SK-N-SH treated with all-trans-retinoic acid at 6 μM for 48 hours (cell line): ENCODE results near the gene MARCHF5.

Experiments used
- ATAC-seq: fragments of 200-7000 bp; cut with Tn5 transposase; 3 replicates; pipeline ENCODE4 v1.9.1; 2020; ENCODE audit warnings: mild to moderate bottlenecking, moderate library complexity
- ARNTL ChIP-seq: fragments of 450-650 bp; formaldehyde crosslinking; IDR thresholded peaks from 2 replicates; pipeline ENCODE4 v1.5.0; 2020; ENCODE audit warnings: low read depth, mild to moderate bottlenecking, moderate library complexity, borderline replicate concordance
- CREB5 ChIP-seq: fragments of 250-450 bp; sonication (Bioruptor Pico); IDR thresholded peaks from 2 replicates; pipeline ENCODE4 v1.5.1; 2020; ENCODE audit warnings: low read depth, mild to moderate bottlenecking, moderate library complexity
- CSDC2 ChIP-seq: fragments of 250-450 bp; sonication (Bioruptor Pico); IDR thresholded peaks from 2 replicates; pipeline ENCODE4 v1.5.0; 2020; ENCODE audit warnings: mild to moderate bottlenecking, moderate library complexity
- CSRNP3 ChIP-seq: fragments of 250-450 bp; sonication (Bioruptor Pico); IDR thresholded peaks from 2 replicates; pipeline ENCODE4 v1.5.1; 2021; ENCODE audit warnings: mild to moderate bottlenecking, moderate library complexity
- ISL1 ChIP-seq: fragments of 250-450 bp; sonication (Bioruptor Pico); IDR thresholded peaks from 2 replicates; pipeline ENCODE4 v2.1.2; 2022; ENCODE audit warnings: mild to moderate bottlenecking, moderate library complexity
- OSR1 ChIP-seq: fragments of 250-450 bp; sonication (Bioruptor Pico); IDR thresholded peaks from 2 replicates; pipeline ENCODE4 v1.8.0; 2022; ENCODE audit warnings: moderate library complexity, mild to moderate bottlenecking, inconsistent platforms
- PATZ1 ChIP-seq: fragments of 250-450 bp; sonication (Bioruptor Pico); IDR thresholded peaks from 2 replicates; pipeline ENCODE4 v1.8.0; 2020; ENCODE audit warnings: mild to moderate bottlenecking, moderate library complexity, borderline replicate concordance
- POU6F1 ChIP-seq: fragments of 250-450 bp; sonication (Bioruptor Pico); IDR thresholded peaks from 2 replicates; pipeline ENCODE4 v1.8.0; 2021; ENCODE audit warnings: low read depth, mild to moderate bottlenecking, moderate library complexity, borderline replicate concordance
- PPARA ChIP-seq: fragments of 250-450 bp; sonication (Bioruptor Pico); IDR thresholded peaks from 2 replicates; pipeline ENCODE4 v1.5.0; 2020; ENCODE audit warnings: mild to moderate bottlenecking, borderline replicate concordance
- RARB ChIP-seq: fragments of 250-450 bp; sonication (Bioruptor Pico); IDR thresholded peaks from 2 replicates; pipeline ENCODE4 v1.8.0; 2021; ENCODE audit warnings: mild to moderate bottlenecking, moderate library complexity
- SNAI2 ChIP-seq: fragments of 250-450 bp; sonication (Bioruptor Pico); IDR thresholded peaks from 2 replicates; pipeline ENCODE4 v1.5.0; 2020; ENCODE audit warnings: mild to moderate bottlenecking, moderate library complexity
- TCF4 ChIP-seq: fragments of 250-450 bp; sonication (Bioruptor Pico); IDR thresholded peaks from 2 replicates; pipeline ENCODE4 v1.8.0; 2021; ENCODE audit warnings: mild to moderate bottlenecking, moderate library complexity, borderline replicate concordance
- TOX ChIP-seq: fragments of 250-450 bp; sonication (Bioruptor Pico); IDR thresholded peaks from 2 replicates; pipeline ENCODE4 v1.8.0; 2021; ENCODE audit warnings: mild to moderate bottlenecking, moderate library complexity, borderline replicate concordance
- ZC3H10 ChIP-seq: fragments of 250-450 bp; sonication (Bioruptor Pico); IDR thresholded peaks from 2 replicates; pipeline ENCODE4 v1.5.1; 2021; ENCODE audit warnings: mild to moderate bottlenecking, moderate library complexity
- ZFP3 ChIP-seq: fragments of 250-450 bp; sonication (Bioruptor Pico); IDR thresholded peaks from 2 replicates; pipeline ENCODE4 v1.5.0; 2020; ENCODE audit warnings: mild to moderate bottlenecking, moderate library complexity
- ZNF565 ChIP-seq: fragments of 450-650 bp; formaldehyde crosslinking; conservative IDR thresholded peaks from 2 replicates; pipeline ENCODE4 v1.5.0; 2020; ENCODE audit warnings: low read depth, mild to moderate bottlenecking, moderate library complexity
- ZNF70 ChIP-seq: fragments of 450-650 bp; formaldehyde crosslinking; IDR thresholded peaks from 2 replicates; pipeline ENCODE4 v1.5.0; 2020; ENCODE audit warnings: mild to moderate bottlenecking, moderate library complexity
- ZNF8 ChIP-seq: fragments of 450-650 bp; formaldehyde crosslinking; IDR thresholded peaks from 2 replicates; pipeline ENCODE4 v1.5.0; 2020; ENCODE audit warnings: mild to moderate bottlenecking, moderate library complexity

MARCHF5 gene

GRCh38 chr10:92278996-92279696, 11.8 kb upstream of the MARCHF5 start:
- no peak for TF ChIP-seq OSR1
- TF ChIP-seq CSRNP3 (CRISPR knock-in tag) = no peak
- TF ChIP-seq ZNF70 (CRISPR knock-in tag) = no peak
- no peak for TF ChIP-seq CSDC2 (CRISPR knock-in tag)
- TF ChIP-seq CREB5 (CRISPR knock-in tag) = no peak
- TF ChIP-seq PATZ1 (CRISPR knock-in tag) = no peak
- TF ChIP-seq ZNF565 (CRISPR knock-in tag) = no peak
- TF ChIP-seq ZFP3 = no peak
- TF ChIP-seq TOX (CRISPR knock-in tag) = no peak
- ATAC-seq = no peak

GRCh38 chr10:92284112-92284704, 6.8 kb upstream of the MARCHF5 start:
- ATAC-seq = no peak

GRCh38 chr10:92290076-92290836, 711 bp upstream of the MARCHF5 start:
- TF ChIP-seq OSR1 (no peak), SNAI2 (CRISPR knock-in tag) (no peak), TCF4 (no peak), ZC3H10 (no peak), PATZ1 (CRISPR knock-in tag) (peak; percentile 73; the same call in 1 of the 2 replicates)
- peak; percentile 54 for ATAC-seq

More at GRCh38 chr10:92284112-92284704, 6.8 kb upstream of the MARCHF5 start:
- TF ChIP-seq CSRNP3 (CRISPR knock-in tag) (no peak), ISL1 (CRISPR knock-in tag) (no peak)

- ATAC-seq = no peak
- TF ChIP-seq ZC3H10 = no peak
- no peak for TF ChIP-seq ZFP3
- no peak for TF ChIP-seq SNAI2 (CRISPR knock-in tag)
- TF ChIP-seq CSRNP3 (CRISPR knock-in tag) = no peak
- no peak for TF ChIP-seq TOX (CRISPR knock-in tag)
- TF ChIP-seq CREB5 (CRISPR knock-in tag) = no peak
- no peak for TF ChIP-seq ISL1 (CRISPR knock-in tag)
- no peak for TF ChIP-seq OSR1
- TF ChIP-seq RARB (CRISPR knock-in tag) = no peak
- no peak for TF ChIP-seq POU6F1
- no peak for TF ChIP-seq PPARA (CRISPR knock-in tag)
- no peak for TF ChIP-seq ZNF8 (CRISPR knock-in tag)
- no peak for TF ChIP-seq ARNTL (CRISPR knock-in tag)
- no peak for TF ChIP-seq TCF4
These were observed 574 bp downstream of the MARCHF5 start for GRCh38 chr10:92291616-92291865.
